ENCODE measurements around the gene KLHDC1.
"Not testable (repeated sequence)": the region's sequence is repeated elsewhere in the genome, so short reads cannot be mapped to it uniquely, and the experiment has no call there.

Gene KLHDC1

GRCh38 chr14:49692811-49693734 lies at the start of gene KLHDC1:
KLHDC1 (plus strand) TSS chr14:49693120; CDS start chr14:49693195, 75 bp downstream.
- H3K4me3 ChIP-seq (replicated peaks in 1 of 2; ENCODE audit: low read depth in 2 of 2, low read length in 2 of 2), result peak within 1 kb of the TSS; percentile 57 to 71
- TF ChIP-seq CTCF (IDR thresholded peaks at IDR 0.05; ENCODE audit: low read depth, low read length), result no peak

GRCh38 chr14:49653508-49653907 lies 39.4 kb upstream of the KLHDC1 start:
- TF ChIP-seq CTCF (IDR thresholded peaks at IDR 0.05; ENCODE audit: low read depth, low read length), result no peak
- no peak overlapping the region for H3K4me3 ChIP-seq (replicated peaks in 1 of 2; ENCODE audit: low read depth in 2 of 2, low read length in 2 of 2)
- DNase-seq (ENCODE audit: low read depth in 2 of 2), result no peak

More at GRCh38 chr14:49692811-49693734, at the start of gene KLHDC1:
- DNase-seq (ENCODE audit: low read depth in 2 of 2), result peak; percentile 72 to 85

- no peak for TF ChIP-seq CTCF (IDR thresholded peaks at IDR 0.05; ENCODE audit: low read depth, low read length)
- no peak for DNase-seq (ENCODE audit: low read depth in 2 of 2)
- H3K4me3 ChIP-seq (replicated peaks in 1 of 2; ENCODE audit: low read depth in 2 of 2, low read length in 2 of 2), result no peak overlapping the region
These were observed 38.4 kb upstream of the KLHDC1 start for GRCh38 chr14:49654511-49654910.

GRCh38 chr14:49657500-49657899 lies 35.4 kb upstream of the KLHDC1 start:
- DNase-seq (ENCODE audit: low read depth in 2 of 2), result peak in 1 of 2 donors; percentile 56
- H3K4me3 ChIP-seq (replicated peaks in 1 of 2; ENCODE audit: low read depth in 2 of 2, low read length in 2 of 2), result not testable (repeated sequence)

GRCh38 chr14:49659526-49660455 lies 33.1 kb upstream of the KLHDC1 start:
- no peak overlapping the region for H3K4me3 ChIP-seq (replicated peaks in 1 of 2; ENCODE audit: low read depth in 2 of 2, low read length in 2 of 2)
- TF ChIP-seq CTCF (IDR thresholded peaks at IDR 0.05; ENCODE audit: low read depth, low read length), result no peak
- DNase-seq (ENCODE audit: low read depth in 2 of 2), result no peak

- no peak for TF ChIP-seq CTCF (IDR thresholded peaks at IDR 0.05; ENCODE audit: low read depth, low read length)
- no peak for DNase-seq (ENCODE audit: low read depth in 2 of 2)
- no peak overlapping the region for H3K4me3 ChIP-seq (replicated peaks in 1 of 2; ENCODE audit: low read depth in 2 of 2, low read length in 2 of 2)
These were observed 22.4 kb upstream of the KLHDC1 start for GRCh38 chr14:49670475-49670874.

- no peak for DNase-seq (ENCODE audit: low read depth in 2 of 2)
- H3K4me3 ChIP-seq (replicated peaks in 1 of 2; ENCODE audit: low read depth in 2 of 2, low read length in 2 of 2), result no peak overlapping the region
- TF ChIP-seq CTCF (IDR thresholded peaks at IDR 0.05; ENCODE audit: low read depth, low read length), result no peak
These were observed 19.3 kb upstream of the KLHDC1 start for GRCh38 chr14:49673586-49673985.

All from cardiac fibroblast (primary cell).